OCI-LY7 (cell line): Measurements from ENCODE around the gene ZNF407.

Experiments used
- EZH2phosphoT487 ChIP-seq: fragments of 200-600 bp; sonication (generic); IDR thresholded peaks from 2 replicates; pipeline ENCODE4 v1.6.1; 2018; ENCODE audit warnings: low read depth, borderline replicate concordance, mild to moderate bottlenecking, mixed run types, antibody characterized with exemption, low read length, moderate library complexity, mixed read lengths
- TF ChIP-seq, protein P1 (sequence below): fragments of 200-600 bp; sonication (generic); conservative IDR thresholded peaks from 2 replicates; pipeline ENCODE4 v1.5.1; 2014; ENCODE audit warnings: mild to moderate bottlenecking, antibody characterized with exemption, low read length, moderate library complexity, mixed read lengths

DNA sequence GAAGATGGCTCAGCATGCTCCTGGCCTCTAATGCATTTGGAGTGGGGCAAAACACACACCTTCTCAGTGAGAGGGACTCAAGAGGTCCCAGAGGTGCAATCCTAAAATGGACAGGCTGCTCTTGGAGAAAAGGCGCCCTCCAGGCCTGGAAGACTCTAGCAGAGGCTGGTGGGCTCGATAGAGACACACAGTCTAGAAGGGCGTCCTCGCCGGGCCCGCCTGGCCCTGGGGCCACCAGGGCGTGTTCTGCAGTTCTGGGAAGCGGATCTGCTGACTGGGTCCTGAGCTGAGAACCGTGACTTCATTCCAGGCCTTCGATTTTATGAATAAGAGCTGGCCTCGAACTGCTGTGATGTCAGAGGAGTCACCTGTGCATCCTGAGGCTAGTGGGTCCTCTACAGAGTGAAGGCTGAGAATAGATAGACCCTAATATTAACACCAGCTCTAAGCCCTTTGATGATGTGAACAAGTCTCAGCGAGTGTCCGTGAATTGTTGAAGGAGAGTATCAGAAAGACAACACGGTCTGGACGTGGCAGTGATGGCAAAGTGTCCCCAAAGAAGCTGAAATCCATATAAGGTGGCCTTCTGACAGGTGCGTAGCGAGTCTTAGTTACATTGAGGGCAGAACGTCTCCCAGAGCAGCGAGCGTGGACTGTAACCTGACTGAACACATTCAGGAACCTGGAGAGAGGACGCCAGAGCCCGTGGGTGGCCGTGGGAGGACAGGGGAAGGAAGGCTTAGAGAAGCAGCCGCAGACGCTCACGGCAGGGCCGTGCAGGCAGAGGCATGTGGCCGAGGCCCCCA, 474.4 kb downstream of the ZNF407 start:
- TF ChIP-seq, protein P1, sequence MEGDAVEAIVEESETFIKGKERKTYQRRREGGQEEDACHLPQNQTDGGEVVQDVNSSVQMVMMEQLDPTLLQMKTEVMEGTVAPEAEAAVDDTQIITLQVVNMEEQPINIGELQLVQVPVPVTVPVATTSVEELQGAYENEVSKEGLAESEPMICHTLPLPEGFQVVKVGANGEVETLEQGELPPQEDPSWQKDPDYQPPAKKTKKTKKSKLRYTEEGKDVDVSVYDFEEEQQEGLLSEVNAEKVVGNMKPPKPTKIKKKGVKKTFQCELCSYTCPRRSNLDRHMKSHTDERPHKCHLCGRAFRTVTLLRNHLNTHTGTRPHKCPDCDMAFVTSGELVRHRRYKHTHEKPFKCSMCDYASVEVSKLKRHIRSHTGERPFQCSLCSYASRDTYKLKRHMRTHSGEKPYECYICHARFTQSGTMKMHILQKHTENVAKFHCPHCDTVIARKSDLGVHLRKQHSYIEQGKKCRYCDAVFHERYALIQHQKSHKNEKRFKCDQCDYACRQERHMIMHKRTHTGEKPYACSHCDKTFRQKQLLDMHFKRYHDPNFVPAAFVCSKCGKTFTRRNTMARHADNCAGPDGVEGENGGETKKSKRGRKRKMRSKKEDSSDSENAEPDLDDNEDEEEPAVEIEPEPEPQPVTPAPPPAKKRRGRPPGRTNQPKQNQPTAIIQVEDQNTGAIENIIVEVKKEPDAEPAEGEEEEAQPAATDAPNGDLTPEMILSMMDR: no peak
- TF ChIP-seq EZH2phosphoT487: no peak
